GM18951 (cell line): ENCODE results near the gene GNG5.

Source experiments
- POLR2A ChIP-seq: IDR thresholded peaks from 4 replicates; pipeline ENCODE4 v1.6.1; 2011; ENCODE audit warnings: mild to moderate bottlenecking; ENCODE audit not compliant: insufficient read length, insufficient read depth; ENCODE audit errors: extremely low read depth
- in situ Hi-C: fragments of 300-500 bp; cut with MboI; formaldehyde crosslinking; loops from one replicate; pipeline ENCODE4 v1.12.0; 2022; ENCODE audit warnings: low sequenced_read_pairs, mixed read lengths, inconsistent platforms; ENCODE audit not compliant: unreplicated experiment

The GNG5 gene

DNA sequence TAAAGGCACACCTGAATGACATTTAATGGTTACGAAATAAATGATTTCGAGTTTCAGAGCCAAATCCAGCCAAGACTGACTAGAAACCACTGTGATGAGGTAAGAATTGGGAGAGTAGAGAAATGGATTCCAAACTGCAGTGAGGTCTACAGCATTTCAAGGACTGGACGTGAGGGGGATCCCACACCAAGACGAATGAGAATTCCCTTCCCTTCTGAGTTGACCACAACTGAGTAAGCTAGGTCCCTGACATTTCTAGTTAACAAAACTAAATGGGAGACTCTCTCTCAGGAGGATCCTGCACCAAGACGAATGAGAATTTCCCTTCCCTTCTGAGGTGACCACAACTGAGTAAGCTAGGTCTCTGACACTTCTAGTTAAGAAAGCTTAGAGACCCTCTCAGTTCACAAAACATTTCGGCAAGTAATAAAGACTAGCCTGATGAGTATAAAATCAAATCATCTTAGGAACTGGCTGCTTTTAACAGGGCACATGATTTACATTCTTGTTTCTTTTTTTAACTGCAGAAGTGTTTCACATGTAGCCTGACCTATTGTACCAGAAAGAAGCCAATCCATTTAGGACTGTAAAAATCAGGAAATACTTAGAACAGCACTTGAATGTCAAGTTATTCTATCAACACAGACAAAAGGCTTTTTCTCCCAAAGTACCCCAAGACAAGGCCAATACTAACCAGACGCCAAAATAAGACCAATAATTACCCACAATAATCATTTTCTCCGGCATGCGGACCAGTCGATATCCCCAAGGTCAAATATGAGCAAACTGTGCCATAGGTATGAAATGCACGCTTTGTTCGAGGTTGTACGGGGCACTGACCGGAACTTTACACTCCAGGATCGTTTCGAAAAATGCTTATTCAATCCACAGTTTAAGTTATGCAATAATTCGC, 1.5 kb downstream of the GNG5 start:
- in situ Hi-C loops, result no loop called here
- TF ChIP-seq POLR2A, result no peak

- in situ Hi-C loops, result no loop called here
- no peak for TF ChIP-seq POLR2A
These were observed 3.5 kb downstream of the GNG5 start for GRCh38 chr1:84502927-84503326.

DNA sequence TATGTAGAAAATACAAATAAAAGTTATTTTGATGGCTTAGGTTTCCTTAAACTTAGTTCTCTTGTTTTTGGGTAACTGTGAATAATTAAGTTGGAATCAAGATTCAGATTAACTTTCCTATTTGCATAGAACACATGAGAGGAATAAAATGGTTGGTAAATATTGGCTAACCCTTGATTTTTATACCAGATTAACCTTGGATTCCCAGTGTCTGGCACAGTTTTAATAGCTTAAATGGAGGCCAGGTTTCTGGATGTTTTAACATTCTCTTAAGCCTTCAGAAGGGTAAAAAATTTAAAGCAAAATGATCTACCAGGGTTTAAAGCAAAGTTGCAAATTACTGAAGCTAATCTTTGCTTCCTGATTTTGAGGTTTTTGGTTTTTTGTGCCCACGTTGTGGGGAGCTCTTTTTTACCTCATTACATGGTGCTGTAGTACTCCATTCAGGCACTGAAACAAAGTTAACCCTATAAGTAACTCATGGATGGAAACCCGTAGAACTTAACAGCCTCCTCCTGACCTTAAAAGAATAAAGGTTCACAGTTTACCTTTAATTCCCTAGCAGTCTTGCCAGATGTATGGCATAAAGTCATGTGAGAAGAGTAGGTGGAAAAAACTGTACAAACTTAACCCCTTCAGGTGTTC, 8.6 kb downstream of the GNG5 start:
- TF ChIP-seq POLR2A, result no peak
- in situ Hi-C loops, result no loop called here

GRCh38 chr1:84496498-84496897, 9.9 kb downstream of the GNG5 start:
- in situ Hi-C loops, result no loop called here

GRCh38 chr1:84493747-84494146, 12.6 kb downstream of the GNG5 start:
- in situ Hi-C loops, result no loop called here
- TF ChIP-seq POLR2A, result no peak

More at GRCh38 chr1:84496498-84496897, 9.9 kb downstream of the GNG5 start:
- no peak for TF ChIP-seq POLR2A

GRCh38 chr1:84492726-84493125, 13.7 kb downstream of the GNG5 start:
- no peak for TF ChIP-seq POLR2A
- in situ Hi-C loops, result no loop called here

- in situ Hi-C loops, result no loop called here
- TF ChIP-seq POLR2A, result no peak
These were observed 16.6 kb downstream of the GNG5 start for GRCh38 chr1:84489766-84490165.

DNA sequence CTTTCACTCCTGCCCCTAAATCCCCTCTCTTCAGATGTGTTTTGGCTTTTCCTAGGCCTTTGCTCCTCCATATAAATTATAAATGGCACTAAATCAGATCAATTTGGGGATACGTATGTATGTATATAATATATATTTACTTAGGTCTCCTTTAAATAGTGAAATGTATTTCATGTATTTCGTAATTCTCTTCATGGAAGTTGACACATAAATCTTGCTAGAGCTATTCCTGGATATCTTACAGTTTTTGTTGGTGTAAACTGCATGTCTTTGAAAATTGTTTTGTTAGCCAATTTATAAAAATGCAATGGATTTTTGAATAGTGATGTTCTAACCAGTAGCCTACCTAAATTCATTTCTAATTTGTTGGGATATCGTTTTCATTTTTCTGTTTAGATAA, 18.3 kb downstream of the GNG5 start:
- in situ Hi-C loops, result no loop called here

GRCh38 chr1:84481317-84481716, 25.1 kb downstream of the GNG5 start:
- in situ Hi-C loops, result no loop called here

More for the DNA sequence above, 18.3 kb downstream of the GNG5 start:
- no peak for TF ChIP-seq POLR2A

DNA sequence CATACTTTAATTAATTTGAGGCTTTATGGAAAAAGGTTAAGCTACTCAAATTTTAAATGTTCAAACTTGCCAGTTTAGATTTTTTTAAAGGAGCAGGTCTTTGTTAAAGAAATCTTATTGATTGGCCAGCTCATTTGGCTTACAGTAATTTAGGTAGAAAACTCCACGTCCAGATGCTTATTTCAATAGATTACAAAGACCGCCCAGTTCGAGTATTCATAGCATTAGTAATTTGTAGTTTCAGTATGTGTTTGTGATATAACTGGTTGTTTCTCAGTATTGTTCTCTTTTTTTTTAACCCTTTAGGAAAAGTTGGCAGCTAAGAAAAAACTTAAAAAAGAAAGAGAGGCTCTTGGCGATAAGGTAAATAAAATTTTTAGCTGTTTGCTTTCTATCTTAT, 25.7 kb downstream of the GNG5 start:
- in situ Hi-C loops, result no loop called here
- TF ChIP-seq POLR2A, result no peak

More at GRCh38 chr1:84481317-84481716, 25.1 kb downstream of the GNG5 start:
- no peak for TF ChIP-seq POLR2A

- no peak for TF ChIP-seq POLR2A
- in situ Hi-C loops, result no loop called here
These were observed 26.4 kb downstream of the GNG5 start for GRCh38 chr1:84479998-84480397.

DNA sequence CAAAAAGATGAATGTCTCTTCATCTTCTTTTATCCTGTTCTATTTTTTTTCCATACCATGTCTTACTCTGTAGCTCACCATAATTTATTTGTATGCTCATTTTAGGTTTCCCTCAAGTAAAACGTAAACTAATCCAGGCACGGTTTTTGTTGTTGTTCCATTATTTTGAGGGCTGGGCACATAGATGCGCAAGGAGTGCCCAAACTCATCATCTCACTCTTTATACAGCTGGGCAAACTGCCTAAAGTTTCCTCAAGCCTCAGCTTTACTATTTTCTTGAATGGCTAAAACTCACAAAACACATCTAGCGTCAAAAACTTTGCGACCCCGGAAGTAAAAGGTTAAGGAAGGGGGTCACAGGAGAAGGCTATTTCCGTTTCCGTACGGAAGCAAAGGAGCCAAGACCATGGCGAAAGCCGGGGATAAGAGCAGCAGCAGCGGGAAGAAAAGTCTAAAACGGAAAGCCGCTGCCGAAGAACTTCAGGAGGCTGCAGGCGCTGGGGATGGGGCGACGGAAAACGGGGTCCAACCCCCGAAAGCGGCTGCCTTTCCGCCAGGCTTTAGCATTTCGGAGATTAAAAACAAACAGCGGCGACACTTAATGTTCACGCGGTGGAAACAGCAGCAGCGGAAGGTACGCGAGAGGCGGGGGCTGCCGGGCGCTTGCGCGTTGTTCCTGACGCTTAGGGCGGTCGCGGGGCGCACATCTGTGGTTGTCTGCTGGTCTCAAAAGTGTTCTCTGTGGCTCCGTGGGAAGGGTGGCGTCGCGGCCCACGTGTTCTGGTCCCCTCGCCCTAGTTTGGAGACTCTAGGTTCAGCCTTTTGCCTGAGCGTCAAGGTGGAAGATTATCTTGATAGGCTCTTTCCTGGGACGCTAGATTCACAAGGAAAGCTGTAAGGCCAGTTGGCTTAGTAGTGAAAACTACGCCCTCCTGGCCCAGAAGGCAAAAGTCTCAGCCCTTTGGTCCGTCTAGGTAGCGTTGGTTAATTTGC, 27.2 kb downstream of the GNG5 start, which contains the start of gene RPF1:
TSS of gene RPF1 (plus strand) at position 391 of the 993 bp plus-strand sequence. CDS start at position 407, 16 bp downstream.
- in situ Hi-C loops, result no loop called here
- TF ChIP-seq POLR2A, result peak; percentile 80

GRCh38 chr1:84476225-84476624, 30.2 kb downstream of the GNG5 start:
- TF ChIP-seq POLR2A, result no peak
- in situ Hi-C loops, result no loop called here

- in situ Hi-C loops, result no loop called here
- no peak for TF ChIP-seq POLR2A
These were observed 39.1 kb downstream of the GNG5 start for GRCh38 chr1:84467298-84467697.
